Measurements from ENCODE around the gene MEGF11.

MEGF11 gene

GRCh38 chr15:65919353-65919752 is 334.2 kb downstream of the MEGF11 start:
- DNase-seq (ENCODE audit: extremely low spot score) = no peak
- ChIA-PET CTCF (interaction anchor here (1.4 to 3.0 kb wide), 2 partner anchors 8 to 21 kb away, joined by 4 to 10 read pairs; no protein-coding TSS in a partner anchor), POLR2A (no interaction called here)
- TF ChIP-seq CTCF (IDR thresholded peaks at IDR 0.05; ENCODE audit: control extremely low read depth, extremely low read depth, low read depth, missing control alignments) = no peak

GRCh38 chr15:65918945-65919344 is 334.6 kb downstream of the MEGF11 start:
- CTCF ChIA-PET = interaction anchor here (1.0 to 4.3 kb wide), 7 partner anchors 9 to 272 kb away, joined by 3 to 43 read pairs (median 5); no protein-coding TSS in a partner anchor
- POLR2A ChIA-PET = no interaction called here
- no peak for TF ChIP-seq CTCF (IDR thresholded peaks at IDR 0.05; ENCODE audit: control extremely low read depth, extremely low read depth, low read depth, missing control alignments)
- no peak for DNase-seq (ENCODE audit: extremely low spot score)

DNA sequence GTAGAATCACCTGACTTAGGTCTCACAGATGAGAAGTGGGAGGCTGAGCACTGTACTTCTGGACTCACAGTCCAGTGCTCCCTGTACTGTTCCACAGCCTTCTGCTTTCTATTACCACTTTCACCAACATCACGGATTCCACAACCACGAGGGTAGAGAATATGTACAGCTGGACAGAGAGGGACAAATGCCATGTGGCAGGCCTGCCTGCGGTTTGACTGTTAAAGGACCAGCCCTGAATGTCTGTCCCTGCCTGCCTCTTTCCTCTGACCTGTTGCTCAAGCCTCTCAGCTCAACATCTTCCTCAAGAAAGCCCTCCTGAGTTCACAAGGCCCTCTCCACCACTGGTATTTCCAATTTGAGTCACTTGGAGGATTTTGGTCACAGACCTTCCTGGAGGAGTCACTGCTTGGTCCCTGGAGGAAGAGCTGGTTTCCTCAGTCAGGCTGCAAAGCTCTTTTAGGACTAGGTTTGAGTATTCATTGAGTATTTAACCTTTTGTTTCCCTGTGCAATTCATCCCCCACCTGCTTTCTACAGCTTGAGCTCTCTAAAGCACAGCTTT is 335.1 kb downstream of the MEGF11 start:
- TF ChIP-seq CTCF (IDR thresholded peaks at IDR 0.05; ENCODE audit: control extremely low read depth, extremely low read depth, low read depth, missing control alignments) = no peak
- ChIA-PET CTCF (interaction anchor here (1.0 to 4.3 kb wide), 10 partner anchors 9 to 370 kb away, joined by 3 to 43 read pairs (median 5); no protein-coding TSS in a partner anchor), POLR2A (no interaction called here)
- DNase-seq (ENCODE audit: extremely low spot score) = no peak

DNA sequence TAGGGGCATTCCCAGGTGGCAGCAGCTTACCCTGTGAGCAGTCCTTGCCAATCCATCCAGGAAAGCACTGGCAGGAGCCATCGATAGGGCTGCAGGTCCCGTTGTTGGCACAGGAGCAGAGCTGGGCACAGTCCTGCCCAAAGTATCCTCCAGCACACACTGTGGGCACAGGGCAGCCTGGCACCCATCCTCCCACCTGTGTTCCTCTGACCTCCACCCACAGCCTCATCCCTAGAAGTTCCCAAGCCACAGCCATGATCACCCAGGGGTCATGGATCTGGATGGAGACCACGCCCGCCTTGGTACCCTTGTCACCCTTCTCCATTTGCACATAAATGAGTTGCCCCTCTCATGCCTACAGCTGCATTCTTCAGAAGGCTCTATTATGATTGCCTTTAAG is 335.6 kb downstream of the MEGF11 start:
- CTCF ChIA-PET = interaction anchor here (1.0 to 4.3 kb wide), 12 partner anchors 10 to 554 kb away, joined by 3 to 43 read pairs (median 5); no protein-coding TSS in a partner anchor
- DNase-seq (ENCODE audit: extremely low spot score) = no peak
- no peak for TF ChIP-seq CTCF (IDR thresholded peaks at IDR 0.05; ENCODE audit: control extremely low read depth, extremely low read depth, low read depth, missing control alignments)
- POLR2A ChIA-PET = interaction anchor here (1.1 kb wide), 1 partner anchor 613 kb away, joined by 3 read pairs; the partner anchor contains the start of gene RNU5B-1

DNA sequence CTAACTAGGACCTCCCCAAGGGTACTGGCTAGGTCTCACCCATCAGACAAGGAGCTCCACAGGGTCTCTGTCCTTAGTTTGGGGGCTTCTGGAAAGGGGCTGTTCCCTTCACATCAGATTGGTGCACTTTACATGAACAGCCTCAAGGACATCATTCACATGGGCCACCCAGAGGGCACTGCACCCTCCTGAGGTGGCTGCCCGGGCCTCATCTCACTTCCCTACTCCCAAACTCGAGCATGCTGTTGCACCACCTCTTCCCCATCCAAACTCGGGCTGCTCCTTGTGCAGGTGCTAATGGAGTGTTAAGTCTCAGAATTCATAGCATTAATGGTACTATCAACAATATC is 336.2 kb downstream of the MEGF11 start:
- CTCF ChIA-PET = interaction anchor here (0.6 to 4.3 kb wide), 19 partner anchors 10 to 555 kb away, joined by 3 to 43 read pairs (median 4); no protein-coding TSS in a partner anchor
- POLR2A ChIA-PET = interaction anchor here (0.8 to 1.1 kb wide), 2 partner anchors 14 to 613 kb away, joined by 3 to 4 read pairs; partner anchors contain the start of gene RNU5B-1
- TF ChIP-seq CTCF (IDR thresholded peaks at IDR 0.05; ENCODE audit: control extremely low read depth, extremely low read depth, low read depth, missing control alignments) = no peak

GRCh38 chr15:65916664-65917406 is 336.7 kb downstream of the MEGF11 start:
- CTCF ChIA-PET = interaction anchor here (0.6 to 4.3 kb wide), 22 partner anchors 11 to 555 kb away, joined by 3 to 43 read pairs (median 4); no protein-coding TSS in a partner anchor
- POLR2A ChIA-PET = interaction anchor here (0.8 to 1.1 kb wide), 2 partner anchors 13 to 612 kb away, joined by 3 to 4 read pairs; partner anchors contain the start of gene RNU5B-1
- peak; percentile 85 for DNase-seq (ENCODE audit: extremely low spot score)
- peak; percentile 90 for TF ChIP-seq CTCF (IDR thresholded peaks at IDR 0.05; ENCODE audit: control extremely low read depth, extremely low read depth, low read depth, missing control alignments)

More for the DNA sequence above, 336.2 kb downstream of the MEGF11 start:
- DNase-seq (ENCODE audit: extremely low spot score) = no peak
